Measurements from ENCODE around the gene SREBF2.

Gene SREBF2

DNA sequence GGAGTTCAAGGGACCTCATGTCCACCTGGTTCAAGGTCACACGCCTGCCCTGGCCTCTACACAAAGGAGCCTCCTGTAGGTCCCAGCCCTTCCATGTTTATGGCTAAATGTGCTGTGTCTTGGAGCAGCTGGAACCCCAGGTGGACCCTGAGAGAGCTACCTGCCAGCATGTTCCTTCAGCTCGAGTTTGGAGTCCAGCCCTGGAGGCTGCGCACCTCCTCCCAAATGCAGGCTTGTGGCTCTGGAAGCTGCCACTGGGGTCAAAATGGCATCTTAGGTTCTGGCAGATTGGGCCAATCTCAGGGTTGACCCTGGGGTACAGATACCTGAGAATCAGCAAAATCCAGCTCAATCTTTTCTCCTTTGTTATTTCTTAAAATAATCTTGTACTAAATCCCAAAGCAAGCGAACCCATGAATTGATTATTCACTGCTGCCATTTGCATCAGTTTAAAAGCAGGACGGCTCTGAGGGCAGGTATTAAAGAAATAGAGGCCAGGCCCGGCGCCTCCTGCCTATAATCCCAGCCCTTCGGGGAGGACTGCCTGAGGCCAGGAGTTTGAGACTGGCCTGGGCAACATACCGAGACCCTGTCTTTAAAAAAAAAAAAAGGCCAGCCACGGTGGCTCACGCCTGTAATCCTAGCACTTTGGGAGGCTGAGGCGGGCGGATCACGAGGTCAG, 90.8 kb downstream of the SREBF2 start:
- H2AFZ ChIP-seq: no peak overlapping the region
- H3K4me1 ChIP-seq: no peaks in the 10 kb centered on the region
- H3K79me2 ChIP-seq: no peaks in the 10 kb centered on the region
- no peaks in the 10 kb centered on the region for H3K27me3 ChIP-seq (ENCODE audit: control insufficient read depth, insufficient read depth, low read length)
- TF ChIP-seq, protein P1, sequence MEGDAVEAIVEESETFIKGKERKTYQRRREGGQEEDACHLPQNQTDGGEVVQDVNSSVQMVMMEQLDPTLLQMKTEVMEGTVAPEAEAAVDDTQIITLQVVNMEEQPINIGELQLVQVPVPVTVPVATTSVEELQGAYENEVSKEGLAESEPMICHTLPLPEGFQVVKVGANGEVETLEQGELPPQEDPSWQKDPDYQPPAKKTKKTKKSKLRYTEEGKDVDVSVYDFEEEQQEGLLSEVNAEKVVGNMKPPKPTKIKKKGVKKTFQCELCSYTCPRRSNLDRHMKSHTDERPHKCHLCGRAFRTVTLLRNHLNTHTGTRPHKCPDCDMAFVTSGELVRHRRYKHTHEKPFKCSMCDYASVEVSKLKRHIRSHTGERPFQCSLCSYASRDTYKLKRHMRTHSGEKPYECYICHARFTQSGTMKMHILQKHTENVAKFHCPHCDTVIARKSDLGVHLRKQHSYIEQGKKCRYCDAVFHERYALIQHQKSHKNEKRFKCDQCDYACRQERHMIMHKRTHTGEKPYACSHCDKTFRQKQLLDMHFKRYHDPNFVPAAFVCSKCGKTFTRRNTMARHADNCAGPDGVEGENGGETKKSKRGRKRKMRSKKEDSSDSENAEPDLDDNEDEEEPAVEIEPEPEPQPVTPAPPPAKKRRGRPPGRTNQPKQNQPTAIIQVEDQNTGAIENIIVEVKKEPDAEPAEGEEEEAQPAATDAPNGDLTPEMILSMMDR (IDR thresholded peaks at IDR 0.05): no peak
- no peak overlapping the region for H3K4me3 ChIP-seq (ENCODE audit: low read depth, low read length)
- H3K9me3 ChIP-seq (ENCODE audit: control insufficient read depth, low read length): no peaks in the 10 kb centered on the region
- H3K36me3 ChIP-seq (ENCODE audit: control insufficient read depth, insufficient read depth, low read length): no peaks in the 10 kb centered on the region
- H3K9ac ChIP-seq: no peak overlapping the region
- H3K27ac ChIP-seq: no peak overlapping the region
- no peak overlapping the region for H3K4me2 ChIP-seq (ENCODE audit: low read length)

DNA sequence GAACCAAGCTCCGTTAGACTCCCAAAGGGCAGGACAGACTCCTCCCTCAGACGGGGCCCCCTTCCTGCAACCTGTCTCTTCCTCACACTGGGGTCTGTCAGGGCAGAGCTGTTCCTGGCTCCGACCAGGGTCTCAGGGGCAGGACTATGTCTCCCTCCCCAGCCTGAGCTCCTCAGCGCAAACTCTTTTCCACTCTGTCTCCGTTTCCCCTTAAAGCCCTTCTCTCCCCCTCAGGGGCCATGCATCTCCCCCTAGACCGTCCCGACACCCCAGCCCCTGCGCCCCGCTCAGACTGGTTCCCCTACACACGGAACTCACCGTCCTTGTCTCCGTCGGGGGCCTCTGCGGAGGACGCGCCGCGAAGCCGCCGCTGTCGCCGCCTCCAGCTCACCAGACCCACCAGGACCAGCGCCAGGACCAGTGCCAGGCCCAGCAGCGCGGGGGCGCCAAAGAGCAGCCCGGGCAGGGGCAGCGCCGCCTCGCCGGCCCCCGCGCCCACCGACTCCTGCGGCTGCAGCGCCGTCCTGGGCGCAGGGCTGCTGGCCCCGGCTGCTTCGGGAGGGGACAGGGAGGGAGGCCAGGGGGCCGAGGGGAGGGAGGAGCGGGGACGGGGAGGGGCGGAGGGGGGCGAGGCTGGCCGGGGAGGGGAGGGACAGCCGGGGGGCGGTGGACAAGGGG, 93.0 kb downstream of the SREBF2 start:
- H3K27me3 ChIP-seq (ENCODE audit: control insufficient read depth, insufficient read depth, low read length): no peaks in the 10 kb centered on the region
- H3K27ac ChIP-seq: no peak overlapping the region
- TF ChIP-seq, protein P1 (IDR thresholded peaks at IDR 0.05): peak; percentile 39
- no peaks in the 10 kb centered on the region for H3K4me1 ChIP-seq
- H3K4me2 ChIP-seq (ENCODE audit: low read length): no peak overlapping the region
- no peak overlapping the region for H3K4me3 ChIP-seq (ENCODE audit: low read depth, low read length)
- no peak overlapping the region for H3K9ac ChIP-seq
- H3K36me3 ChIP-seq (ENCODE audit: control insufficient read depth, insufficient read depth, low read length): no peaks in the 10 kb centered on the region
- no peaks in the 10 kb centered on the region for H3K79me2 ChIP-seq
- no peak overlapping the region for H2AFZ ChIP-seq
- no peaks in the 10 kb centered on the region for H3K9me3 ChIP-seq (ENCODE audit: control insufficient read depth, low read length)

DNA sequence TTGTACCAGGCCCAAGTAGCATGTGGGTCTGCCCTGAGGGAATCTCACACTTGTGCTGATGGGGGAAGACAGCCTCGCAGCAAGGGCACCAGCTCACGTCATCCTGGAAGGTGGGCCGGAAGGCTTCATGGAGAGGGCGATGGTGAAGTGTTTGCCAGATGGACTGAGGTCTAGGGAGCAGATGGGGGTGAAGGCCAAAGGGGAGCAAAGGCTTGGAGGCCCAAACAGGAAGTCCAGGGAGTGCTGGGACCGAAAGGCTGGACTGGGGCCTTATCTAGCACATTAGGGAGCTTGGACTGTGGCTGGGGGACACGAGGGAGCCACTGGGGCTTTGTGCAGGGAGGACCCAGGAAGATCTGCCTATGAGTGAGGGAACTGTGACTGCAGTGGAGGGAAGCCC, 94.9 kb downstream of the SREBF2 start:
- H3K79me2 ChIP-seq: no peaks in the 10 kb centered on the region
- H3K4me2 ChIP-seq (ENCODE audit: low read length): no peak overlapping the region
- no peak overlapping the region for H3K9ac ChIP-seq
- no peaks in the 10 kb centered on the region for H3K27me3 ChIP-seq (ENCODE audit: control insufficient read depth, insufficient read depth, low read length)
- TF ChIP-seq, protein P1 (IDR thresholded peaks at IDR 0.05): no peak
- H3K4me1 ChIP-seq: no peaks in the 10 kb centered on the region
- no peak overlapping the region for H3K4me3 ChIP-seq (ENCODE audit: low read depth, low read length)
- no peak overlapping the region for H3K27ac ChIP-seq
- H3K9me3 ChIP-seq (ENCODE audit: control insufficient read depth, low read length): no peaks in the 10 kb centered on the region
- H3K36me3 ChIP-seq (ENCODE audit: control insufficient read depth, insufficient read depth, low read length): no peaks in the 10 kb centered on the region
- no peak overlapping the region for H2AFZ ChIP-seq

DNA sequence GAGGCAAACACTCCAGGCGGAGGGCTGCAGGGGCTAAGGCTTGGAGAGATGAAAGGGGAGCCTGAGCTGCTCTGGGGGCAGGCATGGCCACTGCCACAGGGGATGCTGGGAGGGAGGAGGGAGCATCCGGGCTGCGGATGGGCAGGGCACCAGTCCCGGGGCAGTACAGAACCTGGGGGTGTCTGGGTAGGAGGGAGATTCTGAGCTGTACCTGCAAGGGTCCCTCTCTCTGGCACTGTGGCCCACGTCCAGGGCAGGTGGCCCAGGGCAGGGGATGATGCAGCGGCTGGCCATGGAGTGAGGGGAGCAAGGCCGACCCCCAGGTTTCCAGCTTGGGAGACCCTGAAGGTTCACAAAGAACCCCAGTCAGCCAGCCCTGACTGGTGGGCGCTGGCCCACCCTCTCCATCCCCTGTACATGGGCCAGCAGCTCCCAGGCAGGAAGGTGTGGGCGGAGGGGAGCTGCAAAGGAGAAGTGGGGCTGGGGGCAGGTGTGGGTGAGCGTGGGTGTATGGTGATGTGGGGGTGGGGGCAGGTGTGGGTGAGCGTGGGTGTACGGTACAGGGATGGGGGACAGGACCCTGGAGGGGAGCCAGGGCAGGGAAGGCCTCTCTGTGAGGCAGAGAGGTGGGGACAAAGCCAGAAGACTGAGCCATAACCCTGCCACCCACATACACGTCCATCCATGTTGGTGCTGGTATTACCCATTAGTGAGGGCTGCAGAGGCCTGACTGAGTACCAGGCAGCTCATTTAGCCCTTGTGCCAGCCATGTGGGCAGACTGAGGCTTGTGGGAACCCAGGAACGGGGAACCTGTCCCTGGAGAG, 95.9 kb downstream of the SREBF2 start:
- TF ChIP-seq, protein P1 (IDR thresholded peaks at IDR 0.05): no peak
- Histone ChIP-seq H3K79me2 (no peaks in the 10 kb centered on the region), H3K4me1 (no peaks in the 10 kb centered on the region), H3K36me3 (ENCODE audit: control insufficient read depth, insufficient read depth, low read length) (no peaks in the 10 kb centered on the region), H3K27ac (no peak overlapping the region), H3K27me3 (ENCODE audit: control insufficient read depth, insufficient read depth, low read length) (no peaks in the 10 kb centered on the region), H3K9me3 (ENCODE audit: control insufficient read depth, low read length) (no peaks in the 10 kb centered on the region), H3K9ac (no peak overlapping the region), H3K4me2 (ENCODE audit: low read length) (no peak overlapping the region), H3K4me3 (ENCODE audit: low read depth, low read length) (no peak overlapping the region), H2AFZ (no peak overlapping the region)

Data from parathyroid adenoma (tissue), 2 donors.